SK-N-SH (cell line): Measurements from ENCODE around the gene CPEB1. TPM values are rescaled to one million over a fixed set of nuclear protein-coding genes. Genes with fewer than 3 reads are reported as not detected.
A peak's percentile ranks its signal among the peaks of the same experiment; 100 is the strongest.
"Not testable (repeated sequence)": the region's sequence is repeated elsewhere in the genome, so short reads cannot be mapped to it uniquely, and the experiment has no call there.

Experiments used
- CTCF ChIA-PET: fragments of 300-600, 350-600 bp; formaldehyde crosslinking; extraction: SDS; loops from one replicate; lab custom pipeline; 2021; lab: Yijun Ruan, JAX
- POLR2A ChIA-PET: fragments of 350-600 bp; sonication (Branson Sonifier 250); formaldehyde crosslinking; extraction: SDS; loops from one replicate; lab custom pipeline; 2020; ENCODE audit warnings: antibody characterized with exemption, inconsistent platforms; lab: Yijun Ruan, JAX
- DNase-seq: peaks from one replicate; pipeline ENCODE4 v3.0.0; 2012
- H2AFZ ChIP-seq: fragments of 200-600 bp; sonication (generic); 2 replicates; pipeline ENCODE4 v1.8.1; 2016; ENCODE audit warnings: antibody characterized with exemption, mild to moderate bottlenecking, low read depth
- H3F3A ChIP-seq: fragments of 200-600 bp; sonication (generic); replicated peaks from 2 replicates; pipeline ENCODE3; 2016; ENCODE audit warnings: antibody characterized with exemption, mild to moderate bottlenecking; ENCODE audit not compliant: insufficient read depth
- H3K27ac ChIP-seq, 2 experiments: fragments of 200-500 bp in 1 of 2; fragments of 200-600 bp in 1 of 2; sonication (Bioruptor generic) in 1 of 2; sonication (generic), shearing (Covaris generic) in 1 of 2; 2 replicates each; pipeline versions ENCODE4 v1.5.1 to v1.6.1; 2014 to 2016; ENCODE audit warnings: low read depth in 2 of 2, inconsistent platforms in 1 of 2, low read length in 1 of 2, mild to moderate bottlenecking in 1 of 2, mixed read lengths in 1 of 2
- H3K27me3 ChIP-seq: fragments of 200-600 bp; sonication (generic), shearing (Covaris generic); 2 replicates; pipeline ENCODE4 v1.6.1; 2016; ENCODE audit warnings: mixed run types; ENCODE audit not compliant: insufficient read depth
- H3K36me3 ChIP-seq, 2 experiments: fragments of 200-500 bp in 1 of 2; fragments of 200-600 bp in 1 of 2; sonication (Bioruptor generic) in 1 of 2; sonication (generic) in 1 of 2; replicated peaks in 1 of 2; 2 replicates each; pipeline versions ENCODE3 to v1.5.1; 2014 to 2016; ENCODE audit warnings: low read length in 1 of 2, mild to moderate bottlenecking in 1 of 2; ENCODE audit not compliant: insufficient read depth in 2 of 2, control insufficient read depth in 1 of 2
- H3K4me1 ChIP-seq, 2 experiments: fragments of 200-500 bp in 1 of 2; fragments of 200-600 bp in 1 of 2; sonication (Bioruptor generic) in 1 of 2; sonication (generic), shearing (Covaris generic) in 1 of 2; 2 replicates each; pipeline versions ENCODE4 v1.5.1 to v1.6.1; 2014 to 2016; ENCODE audit warnings: low read depth in 1 of 2, low read length in 1 of 2, mixed run types in 1 of 2; ENCODE audit not compliant: insufficient read depth in 2 of 2, control insufficient read depth in 1 of 2
- H3K4me2 ChIP-seq: fragments of 200-600 bp; sonication (generic), shearing (Covaris generic); 2 replicates; pipeline ENCODE4 v1.6.1; 2017; ENCODE audit warnings: mixed run types
- H3K4me3 ChIP-seq, 2 experiments: fragments of 200-500 bp in 1 of 2; fragments of 200-600 bp in 1 of 2; sonication (Bioruptor generic) in 1 of 2; sonication (generic), shearing (Covaris generic) in 1 of 2; 2 replicates each; pipeline versions ENCODE4 v1.5.1 to v1.8.1; 2014 to 2016; ENCODE audit warnings: low read depth in 2 of 2, inconsistent platforms in 1 of 2, low read length in 1 of 2, mild to moderate bottlenecking in 1 of 2, mixed read lengths in 1 of 2, moderate library complexity in 1 of 2
- H3K79me2 ChIP-seq: fragments of 200-600 bp; sonication (generic); 2 replicates; pipeline ENCODE4 v1.8.1; 2017; ENCODE audit warnings: mild to moderate bottlenecking; ENCODE audit not compliant: insufficient read depth
- H3K9ac ChIP-seq: fragments of 200-600 bp; sonication (generic); 2 replicates; pipeline ENCODE4 v1.6.1; 2017; ENCODE audit warnings: mixed run types
- H3K9me2 ChIP-seq: fragments of 200-600 bp; sonication (generic); 2 replicates; pipeline ENCODE4 v1.6.1; 2017; ENCODE audit warnings: mixed run types
- H3K9me3 ChIP-seq: fragments of 200-600 bp; sonication (generic); 2 replicates; pipeline ENCODE4 v1.6.1; 2017; ENCODE audit warnings: mixed run types, mild to moderate bottlenecking, moderate library complexity
- H4K20me1 ChIP-seq: fragments of 200-600 bp; sonication (generic); 2 replicates; pipeline ENCODE4 v1.6.1; 2017; ENCODE audit warnings: mild to moderate bottlenecking, mixed run types; ENCODE audit not compliant: insufficient read depth
- NRF1 ChIP-seq: IDR thresholded peaks from 2 replicates; pipeline ENCODE4 v1.6.1; 2012; ENCODE audit warnings: low read depth, mild to moderate bottlenecking, low read length
- PBX3 ChIP-seq: IDR thresholded peaks from 2 replicates; pipeline ENCODE4; 2012
- POLR2AphosphoS5 ChIP-seq: IDR thresholded peaks from 2 replicates; pipeline ENCODE4 v1.6.1; 2012; ENCODE audit warnings: low read depth, low read length
- SIN3A ChIP-seq: IDR thresholded peaks from 2 replicates; pipeline ENCODE4 v1.6.1; 2012; ENCODE audit warnings: low read depth, mild to moderate bottlenecking, low read length, moderate library complexity, borderline replicate concordance
- WGBS: methylation state at CpG from one replicate; pipeline ENCODE4 v1.1.6; 2017; ENCODE audit warnings: low lambda C conversion rate; 5-methylcytosine and 5-hydroxymethylcytosine counted together
- polyA plus RNA-seq, 3 experiments: library from polyadenylated mRNA; depleted of rRNA; stranded (reverse); fragments of >200 nt; gene quantifications; 2 replicates each; pipeline ENCODE4 v1.2.3, GENCODE V29; 2012

The CPEB1 gene
- polyA plus RNA-seq, 1 of the 3 experiments (the other 2 are of a cell fraction) = 2.6 TPM

- Histone ChIP-seq H3K27ac (peak overlapping the region; percentile 12 to 56; a peak in 2 of 4 replicates), H3K4me1 (peaks cover 8 to 19% of the 10 kb centered on the region in 2 experiments), H3K4me2 (no peak overlapping the region), H3K9ac (no peak overlapping the region), H3F3A (peaks cover 49% of the 10 kb centered on the region), H4K20me1 (peaks cover 49% of the 10 kb centered on the region), H3K9me2 (no peaks in the 10 kb centered on the region), H3K27me3 (no peaks in the 10 kb centered on the region), H3K79me2 (peaks cover 40% of the 10 kb centered on the region), H3K9me3 (no peaks in the 10 kb centered on the region), H3K4me3 (no peak overlapping the region), H3K36me3 (peaks cover 30 to 47% of the 10 kb centered on the region in 2 experiments), H2AFZ (no peak overlapping the region)
- WGBS = 90% methylated on average over 9 of the region's 9 CpGs
- ChIA-PET CTCF (interaction anchor here (1.6 to 1.7 kb wide), 2 partner anchors 110 to 465 kb away, joined by 3 to 6 read pairs; no protein-coding TSS in a partner anchor), POLR2A (interaction anchor here (0.6 kb wide), 3 partner anchors 33 to 1995 kb away, joined by 3 read pairs; no protein-coding TSS in a partner anchor)
- TF ChIP-seq SIN3A (peak; percentile 29; the same call in 1 of the 2 replicates), PBX3 (0 out of 2 replicates have a peak, but pooled peaks have one; percentile 24), POLR2AphosphoS5 (peak; percentile 63), NRF1 (no peak)
- no peak for DNase-seq
Observed at GRCh38 chr15:82535566-82536408, 111.4 kb downstream of the CPEB1 start.

- Histone ChIP-seq H4K20me1 (peaks cover 49% of the 10 kb centered on the region), H3K79me2 (peaks cover 39% of the 10 kb centered on the region), H3K4me1 (peaks cover 8 to 23% of the 10 kb centered on the region in 2 experiments), H3K36me3 (peaks cover 30 to 47% of the 10 kb centered on the region in 2 experiments), H3F3A (peaks cover 47% of the 10 kb centered on the region)
- WGBS = 99% methylated on average over 5 of the region's 5 CpGs
- DNase-seq, H3K9me3 ChIP-seq, H3K27me3 ChIP-seq, H3K4me3 ChIP-seq, H3K9me2 ChIP-seq, H3K4me2 ChIP-seq, H3K9ac ChIP-seq, H2AFZ ChIP-seq, H3K27ac ChIP-seq: not testable (repeated sequence)
- POLR2A ChIA-PET = interaction anchor here (0.6 kb wide), 2 partner anchors 473 to 1996 kb away, joined by 3 read pairs; no protein-coding TSS in a partner anchor
- CTCF ChIA-PET = interaction anchor here (1.7 kb wide), 1 partner anchor 465 kb away, joined by 6 read pairs; no protein-coding TSS in a partner anchor
Observed at GRCh38 chr15:82535151-82535550, 112.0 kb downstream of the CPEB1 start.

- H2AFZ ChIP-seq, H3K27ac ChIP-seq, H3K9ac ChIP-seq, H3K9me2 ChIP-seq, DNase-seq, H3K4me2 ChIP-seq, H3K27me3 ChIP-seq, POLR2A ChIA-PET, CTCF ChIA-PET, H3K9me3 ChIP-seq, H3K4me3 ChIP-seq: not testable (repeated sequence)
- WGBS = 96% methylated on average over 3 of the region's 3 CpGs
- peaks cover 8 to 23% of the 10 kb centered on the region in 2 experiments for H3K4me1 ChIP-seq
- H3F3A ChIP-seq = peaks cover 42% of the 10 kb centered on the region
- H3K36me3 ChIP-seq = peaks cover 30 to 43% of the 10 kb centered on the region in 2 experiments
- peaks cover 46% of the 10 kb centered on the region for H4K20me1 ChIP-seq
- peaks cover 32% of the 10 kb centered on the region for H3K79me2 ChIP-seq
Observed at GRCh38 chr15:82534457-82534861, 112.7 kb downstream of the CPEB1 start.
